ENCODE data around the gene CLC.
"Not testable (repeated sequence)": the region's sequence is repeated elsewhere in the genome, so short reads cannot be mapped to it uniquely, and the experiment has no call there.

The CLC gene

DNA sequence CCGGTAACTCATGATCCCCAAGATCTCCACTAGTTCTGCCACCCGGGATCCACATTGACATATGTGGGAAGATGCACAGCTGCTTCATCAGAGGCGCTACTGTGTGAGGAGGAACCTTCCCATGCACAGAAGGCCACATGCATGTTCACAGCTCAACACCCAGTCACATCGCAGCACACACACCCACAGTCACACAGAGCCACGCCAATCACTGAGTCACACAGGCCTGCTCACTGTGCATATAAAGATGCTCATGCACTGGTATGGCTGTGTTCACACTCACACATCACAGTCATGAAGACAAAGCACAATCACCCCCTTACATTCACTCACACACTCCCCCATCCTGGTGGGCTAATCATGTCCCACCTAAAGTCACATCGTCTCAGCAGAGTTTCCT is 9.8 kb downstream of the CLC start:
- no peak for DNase-seq

DNA sequence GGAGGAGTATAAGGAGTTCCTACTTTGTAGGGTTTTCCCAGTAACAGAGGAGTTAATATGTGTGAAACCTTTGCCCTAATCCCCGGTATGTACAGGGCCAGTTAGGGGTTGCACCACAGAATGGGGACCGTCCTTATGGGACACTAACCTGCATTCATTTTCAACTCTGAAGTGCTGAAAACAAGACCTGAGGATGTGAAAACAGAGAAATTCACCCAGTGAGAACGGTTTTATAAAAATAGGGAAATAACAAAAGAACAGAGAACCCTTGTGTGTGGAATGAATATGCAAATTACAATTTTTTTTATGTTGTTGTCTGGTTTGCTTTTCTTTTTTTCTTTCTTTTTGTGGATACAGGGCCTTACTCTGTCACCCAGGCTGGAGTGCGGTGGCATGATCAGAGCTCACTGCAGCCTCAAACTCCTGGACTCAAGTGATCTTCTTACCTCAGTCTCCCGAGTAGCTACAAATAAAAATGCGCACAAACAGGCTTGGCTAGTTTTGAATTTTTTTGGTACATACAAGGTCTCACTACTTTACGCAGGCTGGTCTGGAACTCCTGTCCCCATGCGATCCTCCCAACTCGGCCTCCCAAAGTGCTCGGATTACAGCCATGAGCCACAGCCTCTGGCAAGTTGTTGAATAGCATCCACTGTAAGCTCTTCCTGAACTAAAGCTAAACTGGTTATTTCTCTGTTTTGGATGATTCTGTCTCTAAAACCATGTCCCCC is 10.6 kb downstream of the CLC start:
- no peak for DNase-seq

DNA sequence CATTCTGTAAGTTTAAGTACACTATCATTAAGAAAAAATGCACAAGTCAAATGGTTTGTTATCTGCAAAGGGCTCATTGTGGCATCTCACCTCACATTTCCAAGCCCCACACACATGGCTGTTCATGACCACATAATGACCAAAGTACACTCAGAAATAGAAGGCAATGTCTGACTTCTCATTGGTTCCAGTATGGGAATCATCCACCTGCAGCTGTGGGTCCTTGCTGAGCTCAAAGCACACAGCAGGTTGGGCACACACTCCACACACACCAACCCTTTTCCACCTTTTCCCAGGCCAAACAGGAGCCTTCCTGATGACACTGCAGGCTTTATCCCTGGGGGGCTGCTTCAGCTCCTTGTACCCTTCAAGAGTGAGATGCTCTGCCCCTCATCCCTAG is 11.8 kb downstream of the CLC start:
- no peak for DNase-seq

DNA sequence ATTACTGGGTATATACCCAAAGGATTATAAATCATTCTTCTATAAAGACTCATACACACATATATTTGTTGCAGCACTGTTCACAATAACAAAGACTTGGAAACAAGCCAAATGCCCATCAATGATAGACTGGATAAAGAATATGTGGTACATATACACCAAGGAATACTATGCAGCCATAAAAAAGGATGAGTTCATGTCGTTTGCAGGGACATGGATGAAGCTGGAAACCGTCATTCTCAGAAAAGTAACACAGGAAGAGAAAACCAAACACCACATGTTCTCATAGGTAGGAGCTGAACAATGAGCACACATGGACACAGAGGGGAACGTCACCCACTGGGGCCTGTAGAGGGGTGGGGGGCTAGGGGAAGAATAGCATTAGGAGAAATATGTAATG is 17.7 kb downstream of the CLC start:
- DNase-seq, result not testable (repeated sequence)

DNA sequence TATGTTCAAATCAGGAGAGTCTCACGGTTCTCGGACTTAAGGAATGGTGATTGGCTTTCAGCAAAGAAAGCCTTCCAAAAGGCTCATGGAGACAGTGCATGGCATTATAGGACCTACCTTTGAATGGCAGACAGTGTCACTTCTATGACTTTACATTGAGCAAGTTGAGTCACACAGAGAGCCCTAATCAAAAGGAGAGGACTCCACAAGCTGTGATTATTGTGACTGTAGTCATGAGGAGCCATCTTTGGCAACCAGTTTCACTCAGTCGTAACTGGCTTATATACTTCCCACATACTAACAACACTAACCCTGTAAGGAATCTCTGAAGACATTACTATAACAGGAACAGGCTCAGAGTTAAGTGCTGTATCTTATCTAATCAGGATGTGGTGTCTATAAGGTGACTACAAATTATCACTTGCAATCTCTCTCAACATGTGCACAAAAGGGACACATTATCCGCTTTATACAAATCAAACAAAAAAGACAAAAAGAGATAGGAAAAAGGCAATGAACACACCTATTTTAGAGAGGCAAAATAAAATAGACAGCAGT is 27.4 kb downstream of the CLC start:
- no peak for DNase-seq

DNA sequence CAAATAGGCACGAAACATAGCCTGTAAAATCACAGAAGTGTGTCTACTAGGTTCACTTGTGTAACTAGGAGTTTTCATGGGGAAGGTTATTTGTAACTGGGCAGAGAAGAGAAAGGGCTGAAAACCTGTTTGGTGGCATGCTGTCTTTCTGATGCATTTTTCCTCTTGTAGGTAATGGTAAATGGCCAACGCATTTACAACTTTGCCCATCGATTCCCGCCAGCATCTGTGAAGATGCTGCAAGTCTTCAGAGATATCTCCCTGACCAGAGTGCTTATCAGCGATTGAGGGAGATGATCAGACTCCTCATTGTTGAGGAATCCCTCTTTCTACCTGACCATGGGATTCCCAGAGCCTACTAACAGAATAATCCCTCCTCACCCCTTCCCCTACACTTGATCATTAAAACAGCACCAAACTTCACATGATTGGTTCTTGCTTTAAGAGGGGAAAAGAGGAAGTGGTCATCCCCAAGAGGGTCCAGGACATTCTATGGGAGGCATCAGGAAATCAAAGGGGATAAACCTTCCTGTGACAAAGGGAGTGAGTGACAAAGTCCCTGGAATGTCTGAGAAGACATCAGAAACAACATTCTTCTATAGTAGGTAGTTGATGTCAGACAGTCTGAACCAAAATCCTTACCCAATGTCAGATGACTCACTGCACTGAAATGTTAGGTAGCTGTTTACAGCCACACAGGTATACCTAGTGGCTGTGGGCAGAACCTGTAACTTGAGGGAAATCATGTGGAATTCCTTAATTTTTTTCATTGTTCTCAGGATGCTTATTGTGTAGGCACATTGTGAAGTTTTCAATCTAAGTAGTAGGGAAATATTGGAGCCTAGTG is 28.6 kb downstream of the CLC start:
- DNase-seq, result no peak

DNA sequence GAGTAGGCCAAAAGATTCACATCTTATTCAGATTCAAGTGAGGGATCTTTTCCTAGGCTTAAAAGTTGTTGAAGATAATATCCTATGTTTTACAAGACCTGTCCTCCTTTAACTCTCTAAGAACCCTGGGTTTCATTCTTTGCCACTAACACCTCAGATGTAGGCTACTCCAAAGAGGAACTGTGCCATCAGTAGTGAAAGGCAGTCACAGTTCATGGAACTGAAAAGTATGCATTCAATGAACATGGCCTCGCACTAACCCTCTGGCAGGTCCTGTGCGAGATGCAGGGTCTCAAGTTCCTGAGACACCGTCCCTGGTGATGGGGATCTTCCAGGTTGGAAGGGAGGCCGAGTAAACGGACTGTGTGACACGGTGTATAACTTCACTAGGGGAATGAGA is 29.2 kb downstream of the CLC start:
- DNase-seq, result no peak

DNA sequence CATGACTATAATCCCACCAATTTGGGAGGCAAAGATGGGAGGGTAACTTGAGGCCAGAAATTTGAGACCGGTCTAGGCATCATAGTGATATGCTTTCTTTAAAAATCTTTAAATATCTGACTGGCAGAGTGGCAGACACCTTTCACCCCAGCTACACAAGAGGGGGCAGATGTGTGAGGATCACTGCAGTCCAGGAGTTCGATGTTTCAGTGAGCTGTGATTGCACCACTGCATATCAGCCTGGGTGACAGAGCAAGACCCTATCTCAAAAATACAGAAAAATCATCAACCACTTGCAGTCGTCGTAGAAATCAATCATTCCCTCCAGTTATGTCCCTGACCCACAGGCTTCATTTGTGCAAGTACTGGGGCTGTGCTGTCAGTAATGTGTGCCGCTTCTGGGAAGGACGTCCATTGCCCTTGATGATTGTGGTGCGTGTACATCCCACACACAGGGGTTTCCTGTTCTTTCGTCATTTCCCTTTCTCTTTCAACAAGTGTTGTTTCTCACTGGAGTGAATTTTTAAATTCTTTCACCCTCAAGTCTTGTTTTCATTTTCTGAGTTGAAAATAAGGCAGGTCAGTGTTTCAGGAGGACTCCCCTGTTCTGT is 32.1 kb downstream of the CLC start:
- DNase-seq, result peak; percentile 22

DNA sequence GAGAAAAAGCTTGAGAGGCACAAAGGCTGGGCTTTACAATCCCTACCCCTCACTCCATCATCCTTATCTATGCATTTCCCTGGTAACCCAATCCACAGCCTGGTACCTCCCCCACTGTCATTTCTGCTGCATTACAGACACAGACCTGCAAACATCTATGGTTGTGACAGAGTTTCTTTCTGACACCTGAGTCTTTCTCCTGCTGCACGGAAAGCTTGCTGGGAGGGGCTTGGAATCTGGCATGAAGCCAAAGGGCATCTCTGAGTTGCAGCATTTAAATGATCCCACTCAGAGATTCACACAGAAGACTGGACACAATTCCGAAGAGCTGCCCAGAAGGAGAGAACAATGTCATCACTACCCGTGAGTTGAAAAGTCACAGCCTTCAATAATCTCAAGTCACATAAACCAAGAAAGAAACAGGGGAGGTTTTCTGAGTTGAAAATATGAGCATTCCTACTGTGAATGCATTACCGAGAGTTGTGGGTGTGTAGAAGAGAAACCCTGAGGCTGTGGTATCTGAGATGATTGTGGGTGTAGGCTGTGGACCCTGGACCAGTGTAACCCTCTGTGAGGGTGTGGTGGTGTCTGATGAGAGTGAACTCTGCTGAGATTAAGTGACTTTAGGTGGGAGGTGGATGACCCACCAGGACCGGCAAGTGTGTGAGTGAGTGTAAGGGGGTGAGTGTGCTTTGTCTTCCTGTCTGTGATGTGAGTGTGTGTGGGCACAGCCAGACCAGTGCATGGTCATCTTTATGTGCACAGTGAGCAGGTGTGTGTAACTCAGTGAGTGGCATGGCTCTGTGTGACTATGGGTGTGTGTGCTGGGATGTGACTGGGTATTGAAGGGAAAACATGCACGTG is 33.4 kb downstream of the CLC start, which contains the start of gene LGALS14:
TSS of gene LGALS14 (plus strand) at position 301 of the 864 bp plus-strand sequence. CDS start at position 349, 48 bp downstream.
- no peak for DNase-seq

DNA sequence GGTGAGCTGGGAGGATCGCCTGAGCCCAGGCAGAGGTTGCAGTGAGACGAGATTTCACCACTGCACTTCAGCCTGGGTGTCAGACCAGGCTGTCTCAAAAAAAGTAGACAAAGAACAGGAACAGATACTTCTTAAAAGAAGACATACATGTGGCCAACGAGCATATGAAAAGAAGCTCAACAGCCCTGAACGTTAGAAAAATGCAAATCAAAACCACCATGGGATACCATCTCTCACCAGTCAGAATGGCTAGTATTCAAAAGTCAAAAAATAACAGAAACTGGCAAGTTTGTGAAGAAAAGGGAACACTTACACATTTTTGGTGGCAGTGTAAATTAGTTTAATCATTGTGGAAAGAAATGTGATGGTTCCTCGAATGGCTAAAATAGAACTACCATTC is 36.5 kb downstream of the CLC start:
- no peak for DNase-seq

DNA sequence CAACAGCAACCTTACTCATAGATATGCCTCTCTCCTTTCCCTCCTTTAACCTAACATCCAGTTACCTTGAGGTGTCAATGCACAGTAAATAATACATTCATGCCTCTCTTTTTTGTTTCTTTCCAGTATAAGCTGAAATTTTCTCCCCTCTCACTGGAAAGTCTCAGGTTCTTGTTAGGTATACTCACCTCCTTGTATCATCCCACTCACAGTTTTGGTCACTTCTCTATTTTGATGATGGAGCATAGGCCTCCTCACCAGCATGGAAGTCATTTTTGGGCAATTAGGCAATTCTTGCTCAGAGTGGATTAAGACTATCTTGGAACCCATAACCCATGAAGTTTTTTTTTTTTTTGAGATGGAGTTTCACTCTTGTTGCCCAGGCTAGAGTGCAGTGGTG is 39.3 kb downstream of the CLC start:
- no peak for DNase-seq

DNA sequence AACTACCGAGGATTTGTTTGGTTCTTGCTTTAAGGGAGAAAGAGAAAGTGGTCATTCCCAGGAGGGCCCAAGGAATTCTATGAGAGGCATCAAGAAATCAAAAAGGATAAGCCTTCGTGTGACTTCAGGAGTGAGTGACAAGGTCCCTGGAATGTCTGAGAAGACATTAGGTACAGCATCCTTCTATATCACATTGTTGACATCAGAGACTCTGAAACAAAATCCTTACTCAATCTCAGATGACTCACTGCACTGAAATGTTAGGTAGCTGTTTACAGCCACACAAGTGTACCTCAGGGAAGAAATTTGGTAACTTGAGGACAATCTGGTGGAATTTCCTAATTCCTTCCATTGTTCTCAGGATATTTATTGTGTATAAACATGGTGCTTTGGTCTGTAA is 41.4 kb downstream of the CLC start:
- no peak for DNase-seq

DNA sequence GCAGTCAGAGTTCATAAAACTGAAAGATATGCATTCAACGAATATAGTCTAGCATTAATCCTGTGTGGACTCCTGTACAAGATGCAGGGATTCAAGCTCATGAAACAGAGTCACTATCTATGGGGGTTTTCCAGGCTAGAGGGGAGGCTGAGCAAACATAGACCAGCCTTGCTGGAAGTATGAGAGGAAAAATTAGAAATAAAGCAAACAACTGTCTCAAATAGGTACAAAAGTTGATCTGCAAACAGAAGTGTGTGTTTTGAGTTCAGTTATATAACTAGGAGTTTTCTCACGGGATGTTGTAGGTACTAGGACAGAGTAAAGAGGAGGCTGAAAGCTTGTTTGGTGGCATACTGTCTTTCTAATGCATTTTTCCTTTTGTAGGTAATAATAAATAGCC is 42.1 kb downstream of the CLC start:
- no peak for DNase-seq

DNA sequence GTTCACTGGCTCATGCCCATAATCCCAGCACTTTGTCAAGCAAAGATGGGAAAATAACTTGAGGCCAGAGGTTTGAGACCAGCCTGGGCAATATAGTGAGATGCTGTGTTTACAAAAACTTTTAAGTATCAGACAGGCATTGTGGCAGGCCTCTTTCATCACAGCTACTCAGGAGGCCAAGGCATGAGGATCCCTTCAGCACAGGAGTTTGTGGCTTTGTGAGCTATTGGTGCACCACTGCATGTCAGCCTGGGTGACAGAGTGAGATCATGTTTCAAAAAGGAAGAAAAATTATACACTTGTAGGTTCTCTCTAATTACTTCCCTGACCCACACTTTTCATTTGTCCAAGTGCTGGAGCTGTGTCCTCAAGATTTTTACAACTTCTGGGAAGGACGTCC is 45.0 kb downstream of the CLC start:
- DNase-seq, result no peak

DNA sequence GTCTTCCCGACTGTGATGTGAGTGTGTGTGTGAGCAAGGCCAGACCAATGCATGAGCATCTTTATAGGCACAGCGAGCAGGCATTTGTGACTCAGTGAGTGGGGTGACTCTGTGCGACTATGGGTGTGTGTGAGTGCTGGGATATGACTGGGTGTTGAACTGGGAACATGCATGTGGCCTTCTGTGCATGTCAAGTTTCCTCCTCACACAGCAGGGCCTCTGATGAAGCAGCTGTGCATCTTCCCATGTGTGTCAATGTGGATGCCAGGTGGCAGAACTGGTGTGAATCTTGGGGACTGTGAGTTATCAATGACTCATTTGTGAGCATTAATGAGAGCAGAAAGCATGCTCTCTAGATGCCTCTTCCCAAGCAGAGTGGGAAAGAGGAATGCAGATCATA is 45.7 kb downstream of the CLC start:
- no peak for DNase-seq

DNA sequence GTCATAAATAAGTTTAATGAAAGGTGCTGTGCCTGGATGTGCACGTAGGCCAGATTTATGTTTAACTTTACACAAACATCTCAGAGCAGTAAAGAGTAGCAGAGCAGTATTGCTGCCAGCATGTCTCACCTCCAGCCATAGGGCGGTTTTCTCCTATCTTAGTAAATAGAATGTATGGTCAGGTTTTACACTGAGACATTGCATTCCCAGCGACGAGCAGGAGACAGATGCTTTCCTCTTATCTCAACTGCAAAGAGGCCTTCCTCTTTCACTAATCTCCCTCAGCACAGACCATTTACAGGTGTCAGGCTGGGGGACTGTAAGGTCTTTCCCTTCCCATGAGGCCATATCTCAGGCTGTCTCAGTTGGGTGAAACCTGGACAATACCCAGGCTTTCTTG is 49.2 kb downstream of the CLC start:
- not testable (repeated sequence) for DNase-seq

DNA sequence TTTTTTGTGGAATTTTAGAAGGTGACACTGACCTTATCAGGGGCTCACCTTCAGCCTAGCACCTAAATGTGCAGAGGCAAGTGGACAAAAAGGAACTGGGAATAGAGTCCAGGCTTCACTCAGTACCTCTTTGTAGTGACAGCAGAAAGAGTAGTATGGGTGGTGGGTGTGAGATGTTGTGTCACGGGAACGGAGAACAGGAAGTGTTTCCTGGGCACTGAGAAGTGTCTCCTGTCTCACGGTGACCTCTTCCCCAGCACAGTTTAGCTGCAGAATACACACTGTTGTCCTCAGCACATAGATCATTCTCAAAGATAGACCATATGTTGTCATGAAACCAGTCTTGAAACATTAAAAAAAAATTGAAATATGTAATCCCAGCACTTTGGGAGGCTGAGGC is 51.1 kb downstream of the CLC start:
- no peak for DNase-seq

DNA sequence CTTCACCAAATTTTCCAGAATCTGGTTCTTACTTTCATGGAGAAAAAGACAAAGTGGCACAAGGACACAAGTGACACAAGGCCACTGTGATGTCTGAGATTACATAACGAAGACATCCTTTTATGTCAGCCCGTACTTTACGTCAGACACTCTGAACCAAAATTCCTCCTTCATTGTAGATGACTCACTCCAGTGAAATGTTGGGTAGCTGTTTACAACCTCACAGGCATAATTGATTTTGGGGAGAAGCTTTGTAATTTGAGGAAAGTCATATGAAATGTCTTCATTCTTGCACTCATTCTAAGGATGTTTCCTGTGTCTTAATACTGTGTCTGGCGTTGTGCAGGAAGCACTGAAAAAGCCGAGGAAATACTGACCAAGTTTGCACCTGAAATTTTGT is 53.6 kb downstream of the CLC start:
- no peak for DNase-seq

DNA sequence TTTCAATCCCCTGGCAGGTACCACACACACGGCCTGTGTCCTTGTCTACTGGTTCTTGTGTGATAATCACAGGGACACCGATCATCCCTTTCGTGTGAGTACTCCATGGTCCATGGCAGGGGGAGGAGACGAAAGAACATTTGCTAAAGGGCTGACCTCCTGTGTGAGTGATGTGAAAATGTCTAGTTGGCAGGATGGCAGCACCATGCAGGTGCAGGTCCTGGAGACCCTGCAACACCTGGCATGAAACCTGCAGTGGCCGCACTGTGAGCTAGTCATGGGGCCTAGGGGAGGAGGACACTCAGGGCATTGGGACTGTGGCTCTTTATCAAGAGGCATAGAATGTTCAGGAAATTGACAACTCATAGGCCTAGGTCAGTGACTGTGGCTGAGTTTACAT is 56.4 kb downstream of the CLC start:
- no peak for DNase-seq
